Activated naive CD4-positive, alpha-beta T cell treated with anti-CD3 and anti-CD28 coated beads, Interleukin-2, amount 50 U/mL, for 72 hours (primary cell): Measurements from ENCODE around the gene RHOT2. TPM values are rescaled to one million over a fixed set of nuclear protein-coding genes. Genes with fewer than 3 reads are reported as not detected.
"Not testable (repeated sequence)": the region's sequence is repeated elsewhere in the genome, so short reads cannot be mapped to it uniquely, and the experiment has no call there.

Experiments used
- ATAC-seq, 2 donors: fragments of 150-1000 bp; cut with Tn5 transposase; 2 replicates each; pipeline ENCODE4 v1.10.0; 2021; ENCODE audit warnings: mild to moderate bottlenecking in 2 of 2, moderate library complexity in 2 of 2
- DNase-seq, 2 donors: peaks; one replicate each; pipeline ENCODE4 v3.0.0; 2021 to 2022; ENCODE audit warnings: low spot score in 2 of 2
- H3K27ac Mint-ChIP-seq, 2 donors: one replicate each; pipeline ENCODE4 v1.8.0; 2022; ENCODE audit warnings: mild to moderate bottlenecking in 2 of 2, mixed read lengths in 2 of 2
- H3K36me3 Mint-ChIP-seq, 2 donors: one replicate each; pipeline ENCODE4 v1.8.0; 2022; ENCODE audit warnings: mixed read lengths in 2 of 2
- H3K9me3 Mint-ChIP-seq, 2 donors: one replicate each; pipeline ENCODE4 v1.8.0; 2022; ENCODE audit warnings: mixed read lengths in 2 of 2
- total RNA-seq, 2 donors: library from RNA; stranded (reverse); gene quantifications; one replicate each; pipeline ENCODE4 v1.2.3, GENCODE V29; 2022

The RHOT2 gene
- total RNA-seq, 2 donors from 2014 or later: 112 to 118 TPM

- Mint-ChIP-seq H3K36me3 (no peaks in the 10 kb centered on the region), H3K9me3 (no peaks in the 10 kb centered on the region), H3K27ac (no peak overlapping the region)
- DNase-seq (no peak), ATAC-seq (no peak)
Observed at GRCh38 chr16:709566-710499, 41.9 kb downstream of the RHOT2 start.

GRCh38 chr16:710500-711075 is 42.7 kb downstream of the RHOT2 start:
- no peak for ATAC-seq
- no peaks in the 10 kb centered on the region for H3K9me3 Mint-ChIP-seq
- no peaks in the 10 kb centered on the region for H3K36me3 Mint-ChIP-seq
- DNase-seq: no peak
- no peak overlapping the region for H3K27ac Mint-ChIP-seq

GRCh38 chr16:711084-711483 is 43.2 kb downstream of the RHOT2 start:
- no peaks in the 10 kb centered on the region for H3K9me3 Mint-ChIP-seq
- ATAC-seq: no peak
- DNase-seq: no peak
- H3K27ac Mint-ChIP-seq: no peak overlapping the region
- H3K36me3 Mint-ChIP-seq: no peaks in the 10 kb centered on the region

- ATAC-seq (peak; percentile 65 to 71), DNase-seq (peak; percentile 78 to 90)
- H3K27ac Mint-ChIP-seq: no peak overlapping the region
- H3K36me3 Mint-ChIP-seq: no peaks in the 10 kb centered on the region
- no peaks in the 10 kb centered on the region for H3K9me3 Mint-ChIP-seq
Observed at GRCh38 chr16:711548-712320, 43.8 kb downstream of the RHOT2 start.

GRCh38 chr16:712740-713250 is 44.9 kb downstream of the RHOT2 start:
- H3K36me3 Mint-ChIP-seq, H3K9me3 Mint-ChIP-seq, H3K27ac Mint-ChIP-seq, ATAC-seq: not testable (repeated sequence)
- peak in 1 of 2 donors; percentile 79 for DNase-seq

GRCh38 chr16:714079-714478 is 46.1 kb downstream of the RHOT2 start:
- H3K27ac Mint-ChIP-seq: no peak overlapping the region
- no peak for DNase-seq
- H3K9me3 Mint-ChIP-seq: no peaks in the 10 kb centered on the region
- no peak for ATAC-seq
- H3K36me3 Mint-ChIP-seq: no peaks in the 10 kb centered on the region

- H3K36me3 Mint-ChIP-seq: no peaks in the 10 kb centered on the region
Observed at GRCh38 chr16:714558-715476, 46.9 kb downstream of the RHOT2 start, which contains the start of gene METRN. METRN (plus strand) TSS chr16:715118; CDS start chr16:715290, 172 bp downstream.

GRCh38 chr16:715477-716199 is 47.7 kb downstream of the RHOT2 start:
- DNase-seq (no peak), ATAC-seq (peak; percentile 10 to 22)
- Mint-ChIP-seq H3K27ac (no peak overlapping the region), H3K36me3 (no peaks in the 10 kb centered on the region), H3K9me3 (no peaks in the 10 kb centered on the region)

More at GRCh38 chr16:714558-715476, 46.9 kb downstream of the RHOT2 start, which contains the start of gene METRN:
- peak; percentile 87 to 97 for DNase-seq
- no peak within 1 kb of the TSS for H3K27ac Mint-ChIP-seq
- ATAC-seq: peak; percentile 87 to 90
- no peaks in the 10 kb centered on the region for H3K9me3 Mint-ChIP-seq

- DNase-seq: no peak
- H3K9me3 Mint-ChIP-seq: no peaks in the 10 kb centered on the region
- H3K36me3 Mint-ChIP-seq: no peaks in the 10 kb centered on the region
- H3K27ac Mint-ChIP-seq: no peak overlapping the region
- ATAC-seq: no peak
Observed at GRCh38 chr16:716200-716568, 48.3 kb downstream of the RHOT2 start.

GRCh38 chr16:716768-717325 is 48.9 kb downstream of the RHOT2 start:
- no peak for DNase-seq
- ATAC-seq: no peak
- no peak overlapping the region for H3K27ac Mint-ChIP-seq
- H3K9me3 Mint-ChIP-seq: no peaks in the 10 kb centered on the region
- no peaks in the 10 kb centered on the region for H3K36me3 Mint-ChIP-seq

GRCh38 chr16:717450-718245 is 49.7 kb downstream of the RHOT2 start:
- DNase-seq (no peak), ATAC-seq (no peak)
- H3K9me3 Mint-ChIP-seq: no peaks in the 10 kb centered on the region
- H3K27ac Mint-ChIP-seq: no peak overlapping the region
- no peaks in the 10 kb centered on the region for H3K36me3 Mint-ChIP-seq

GRCh38 chr16:718389-718788 is 50.5 kb downstream of the RHOT2 start:
- Mint-ChIP-seq H3K27ac (no peak overlapping the region), H3K9me3 (no peaks in the 10 kb centered on the region), H3K36me3 (no peaks in the 10 kb centered on the region)
- DNase-seq (no peak), ATAC-seq (no peak)

GRCh38 chr16:718922-719321 is 51.0 kb downstream of the RHOT2 start:
- ATAC-seq (no peak), DNase-seq (no peak)
- no peaks in the 10 kb centered on the region for H3K9me3 Mint-ChIP-seq
- H3K27ac Mint-ChIP-seq: peak overlapping the region in 1 of 2 donors; percentile 38
- H3K36me3 Mint-ChIP-seq: no peaks in the 10 kb centered on the region

GRCh38 chr16:719815-720446 is 52.0 kb downstream of the RHOT2 start:
- ATAC-seq (peak; percentile 7 to 10), DNase-seq (no peak)
- Mint-ChIP-seq H3K9me3 (no peaks in the 10 kb centered on the region), H3K36me3 (no peaks in the 10 kb centered on the region), H3K27ac (peak overlapping the region; percentile 75 to 78)
